ENCODE data around the gene SNX14.

GRCh38 chr6:85628353-85628752 lies 34.7 kb upstream of the SNX14 start:
- TF ChIP-seq, protein P1, sequence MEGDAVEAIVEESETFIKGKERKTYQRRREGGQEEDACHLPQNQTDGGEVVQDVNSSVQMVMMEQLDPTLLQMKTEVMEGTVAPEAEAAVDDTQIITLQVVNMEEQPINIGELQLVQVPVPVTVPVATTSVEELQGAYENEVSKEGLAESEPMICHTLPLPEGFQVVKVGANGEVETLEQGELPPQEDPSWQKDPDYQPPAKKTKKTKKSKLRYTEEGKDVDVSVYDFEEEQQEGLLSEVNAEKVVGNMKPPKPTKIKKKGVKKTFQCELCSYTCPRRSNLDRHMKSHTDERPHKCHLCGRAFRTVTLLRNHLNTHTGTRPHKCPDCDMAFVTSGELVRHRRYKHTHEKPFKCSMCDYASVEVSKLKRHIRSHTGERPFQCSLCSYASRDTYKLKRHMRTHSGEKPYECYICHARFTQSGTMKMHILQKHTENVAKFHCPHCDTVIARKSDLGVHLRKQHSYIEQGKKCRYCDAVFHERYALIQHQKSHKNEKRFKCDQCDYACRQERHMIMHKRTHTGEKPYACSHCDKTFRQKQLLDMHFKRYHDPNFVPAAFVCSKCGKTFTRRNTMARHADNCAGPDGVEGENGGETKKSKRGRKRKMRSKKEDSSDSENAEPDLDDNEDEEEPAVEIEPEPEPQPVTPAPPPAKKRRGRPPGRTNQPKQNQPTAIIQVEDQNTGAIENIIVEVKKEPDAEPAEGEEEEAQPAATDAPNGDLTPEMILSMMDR (IDR thresholded peaks at IDR 0.05) = no peak
- TF ChIP-seq EP300 (IDR thresholded peaks at IDR 0.05) (no peak), POLR2A (IDR thresholded peaks at IDR 0.05) (no peak)

Measured in ovary (tissue), 3 donors.